ENCODE measurements around the gene ELF4. TPM values are rescaled to one million over a fixed set of nuclear protein-coding genes. Genes with fewer than 3 reads are reported as not detected.

ELF4 gene
- total and polyA plus RNA-seq, 2 of the 4 experiments (the other 2 are of a cell fraction) = 10.9 to 19.0 TPM

GRCh38 chrX:130144509-130144908 is 34.2 kb upstream of the ELF4 start:
- no peaks in the 10 kb centered on the region for H3K4me1 ChIP-seq (ENCODE audit: control insufficient read depth, insufficient read depth, low read length)
- DNase-seq = peak; percentile 78

More at GRCh38 chrX:130144509-130144908, 34.2 kb upstream of the ELF4 start:
- Histone ChIP-seq H3K27me3 (ENCODE audit: control insufficient read depth, insufficient read depth, low read length) (peaks cover 1% of the 10 kb centered on the region), H3K9ac (ENCODE audit: low read depth, low read length) (no peak overlapping the region), H4K91ac (ENCODE audit: insufficient read depth, low read depth, low read length) (no peak overlapping the region), H2AK5ac (ENCODE audit: low read depth, low read length) (no peak overlapping the region), H3K79me1 (ENCODE audit: low read depth in 1 of 2, low read length in 2 of 2) (no peaks in the 10 kb centered on the region), H3K14ac (replicated peaks; ENCODE audit: low read depth, low read length) (no peak overlapping the region), H4K20me1 (ENCODE audit: insufficient read depth, low read length) (no peaks in the 10 kb centered on the region; the same call in 1 of the 2 replicates), H3K4ac (ENCODE audit: low read depth, low read length) (no peak overlapping the region), H2BK20ac (ENCODE audit: low read depth, low read length) (no peak overlapping the region), H3K4me2 (ENCODE audit: low read depth, low read length) (no peak overlapping the region), H3K9me1 (ENCODE audit: insufficient read depth, low read length) (no peaks in the 10 kb centered on the region; the same call in 1 of the 2 replicates), H3K36me3 (ENCODE audit: control insufficient read depth, insufficient read depth, low read length) (peaks cover 8% of the 10 kb centered on the region), H4K8ac (ENCODE audit: low read depth in 2 of 2, low read length in 2 of 2) (no peak overlapping the region), H3K4me3 (ENCODE audit: insufficient read depth, low read depth, low read length) (no peak overlapping the region), H2AFZ (replicated peaks; ENCODE audit: low read length, poor library complexity) (no peak overlapping the region), H3K23ac (ENCODE audit: low read depth, low read length) (no peak overlapping the region), H3K56ac (ENCODE audit: extremely low read depth, insufficient read depth, low read length) (no peak overlapping the region), H2BK15ac (ENCODE audit: low read depth, low read length) (no peak overlapping the region), H4K5ac (ENCODE audit: low read depth, low read length) (no peak overlapping the region), H2AK9ac (replicated peaks; ENCODE audit: low read depth, low read length, poor library complexity) (no peak overlapping the region), H2BK120ac (ENCODE audit: low read depth, low read length) (no peak overlapping the region), H2BK5ac (ENCODE audit: low read depth, low read length, poor library complexity, severe bottlenecking) (no peak overlapping the region), H3K27ac (ENCODE audit: insufficient read depth, low read length) (no peak overlapping the region), H3K9me3 (ENCODE audit: control insufficient read depth, insufficient read depth, low read length) (no peaks in the 10 kb centered on the region), H3K18ac (ENCODE audit: low read depth, low read length) (no peak overlapping the region)
- in situ Hi-C loops (cut with MboI; ENCODE audit: low sequenced_read_pairs) = no loop called here
- peak; percentile 65 for ATAC-seq (ENCODE audit: low read depth)
- BruUV-seq (replicated peaks) = no TSS peak
- dilution Hi-C loops (cut with HindIII; ENCODE audit: low sequenced_read_pairs, unreplicated experiment) = no loop called here
- CTCF ChIA-PET = no interaction called here
- TF ChIP-seq MXI1 (IDR thresholded peaks at IDR 0.05; ENCODE audit: borderline replicate concordance, low read depth, low read length) = no peak
- TF ChIP-seq, protein P1, sequence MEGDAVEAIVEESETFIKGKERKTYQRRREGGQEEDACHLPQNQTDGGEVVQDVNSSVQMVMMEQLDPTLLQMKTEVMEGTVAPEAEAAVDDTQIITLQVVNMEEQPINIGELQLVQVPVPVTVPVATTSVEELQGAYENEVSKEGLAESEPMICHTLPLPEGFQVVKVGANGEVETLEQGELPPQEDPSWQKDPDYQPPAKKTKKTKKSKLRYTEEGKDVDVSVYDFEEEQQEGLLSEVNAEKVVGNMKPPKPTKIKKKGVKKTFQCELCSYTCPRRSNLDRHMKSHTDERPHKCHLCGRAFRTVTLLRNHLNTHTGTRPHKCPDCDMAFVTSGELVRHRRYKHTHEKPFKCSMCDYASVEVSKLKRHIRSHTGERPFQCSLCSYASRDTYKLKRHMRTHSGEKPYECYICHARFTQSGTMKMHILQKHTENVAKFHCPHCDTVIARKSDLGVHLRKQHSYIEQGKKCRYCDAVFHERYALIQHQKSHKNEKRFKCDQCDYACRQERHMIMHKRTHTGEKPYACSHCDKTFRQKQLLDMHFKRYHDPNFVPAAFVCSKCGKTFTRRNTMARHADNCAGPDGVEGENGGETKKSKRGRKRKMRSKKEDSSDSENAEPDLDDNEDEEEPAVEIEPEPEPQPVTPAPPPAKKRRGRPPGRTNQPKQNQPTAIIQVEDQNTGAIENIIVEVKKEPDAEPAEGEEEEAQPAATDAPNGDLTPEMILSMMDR (conservative IDR thresholded peaks at IDR 0.05; ENCODE audit: low read depth, low read length) = peak; percentile 32; the same call in 1 of the 2 replicates
- POLR2A ChIA-PET (ENCODE audit: unreplicated experiment) = no interaction called here
- intact Hi-C loops (cut with micrococcal nuclease) = loop anchor here (2.0 kb wide), 1 partner anchor 48 kb away; no protein-coding TSS in a partner anchor
- no CpG with 5 or more reads among the region's 3 CpGs for WGBS, 2 experiments (ENCODE audit: extremely low coverage in 2 of 2, insufficient read length in 1 of 2)
